Stimulated activated CD4-positive, alpha-beta T cell treated with anti-CD3 and anti-CD28 coated beads, Interleukin-2, amount 100 ng/mL, for 48 hours (primary cell): Measurements from ENCODE around the gene TRNP1.
A peak's percentile ranks its signal among the peaks of the same experiment; 100 is the strongest.

ENCODE experiments used
- DNase-seq, 2 donors: peaks; one replicate each; pipeline ENCODE4 v3.0.0-alpha.2; 2020

Gene TRNP1

GRCh38 chr1:27029517-27029916 lies 36.0 kb downstream of the TRNP1 start:
- DNase-seq = no peak

DNA sequence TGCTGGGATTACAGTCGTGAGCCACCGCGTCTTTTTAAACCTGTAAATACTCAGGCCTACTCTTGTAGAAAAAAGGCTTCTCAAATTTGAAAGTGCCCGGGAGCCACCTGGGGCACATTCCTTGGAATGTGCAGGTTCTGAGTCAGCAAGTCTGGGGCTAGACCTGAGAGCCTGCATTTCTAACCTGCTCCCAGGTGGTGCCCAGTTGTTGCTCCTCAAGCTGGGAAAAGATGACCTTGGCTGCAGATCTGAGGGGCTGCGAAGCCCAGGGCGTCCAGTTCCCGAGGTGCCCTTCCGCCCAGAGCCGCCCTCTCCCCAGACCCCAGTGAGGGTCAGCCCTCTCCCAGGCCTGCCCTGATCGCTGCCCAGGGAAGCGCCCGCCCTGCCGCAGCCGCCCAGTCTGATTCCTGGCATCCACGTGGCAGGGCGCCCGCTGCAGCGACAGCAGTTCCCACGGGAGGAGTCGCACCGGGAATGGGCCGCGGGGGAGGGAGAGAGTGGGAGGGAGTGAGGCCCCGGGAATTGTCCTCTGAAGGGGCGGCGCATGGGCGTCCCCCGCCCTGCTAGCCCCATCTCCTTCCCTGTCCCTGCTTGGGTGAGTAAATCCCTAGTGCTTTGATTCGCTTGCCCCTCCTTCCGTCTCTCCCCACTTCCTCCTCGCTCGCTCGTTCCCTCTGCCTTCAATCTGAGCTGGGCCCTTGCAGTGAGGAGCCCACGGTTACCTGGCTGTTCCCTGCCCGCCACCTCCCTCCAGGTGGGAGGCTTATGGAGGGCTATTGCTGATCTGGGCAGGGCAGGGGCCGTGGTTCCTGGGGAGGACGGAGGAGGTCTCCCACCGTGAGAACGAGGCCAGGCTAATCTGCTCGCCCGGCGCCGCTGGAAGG lies 38.0 kb downstream of the TRNP1 start:
- DNase-seq = no peak

GRCh38 chr1:27032119-27032461 lies 38.6 kb downstream of the TRNP1 start:
- no peak for DNase-seq

DNA sequence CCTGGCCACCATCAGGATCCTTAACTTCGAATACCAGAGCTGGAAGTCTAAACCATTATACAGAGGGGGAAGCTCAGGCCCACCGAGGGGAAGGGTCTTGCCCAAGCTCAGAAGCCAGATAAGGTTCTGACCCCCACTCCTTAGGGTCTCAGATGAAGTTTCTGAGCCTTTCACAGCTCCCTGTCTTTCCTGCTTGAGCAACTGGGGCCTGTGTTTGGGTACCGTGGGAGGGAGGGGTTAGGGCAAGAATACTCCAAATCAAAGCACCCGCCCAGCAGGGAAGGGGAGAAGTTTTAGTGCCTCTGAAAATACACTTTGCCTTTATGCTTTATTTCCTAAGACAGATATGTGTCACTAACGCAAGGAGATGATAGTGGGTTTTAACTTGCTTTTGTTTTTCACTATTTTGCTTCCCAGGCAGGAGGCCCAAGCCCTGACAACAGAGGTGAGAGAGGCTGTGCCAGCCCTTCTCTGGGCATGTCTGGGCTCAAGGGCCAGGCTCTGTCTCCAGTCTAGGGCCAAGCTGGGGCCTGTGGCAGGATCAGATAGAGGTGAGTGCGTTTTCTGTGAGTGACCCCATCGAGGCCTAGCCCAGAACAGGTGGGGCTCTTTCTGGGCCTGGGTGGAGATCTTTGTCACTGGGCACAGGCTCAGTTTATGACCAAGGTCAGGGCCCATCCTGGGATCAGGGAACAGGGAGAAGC lies 39.7 kb downstream of the TRNP1 start:
- DNase-seq = no peak

- no peak for DNase-seq
These were observed 41.9 kb downstream of the TRNP1 start for GRCh38 chr1:27035344-27035743.

- no peak for DNase-seq
These were observed 43.2 kb downstream of the TRNP1 start for GRCh38 chr1:27036718-27037117.

- no peak for DNase-seq
These were observed 44.0 kb downstream of the TRNP1 start for GRCh38 chr1:27037518-27037917.

GRCh38 chr1:27038020-27038419 lies 44.5 kb downstream of the TRNP1 start:
- DNase-seq = no peak

DNA sequence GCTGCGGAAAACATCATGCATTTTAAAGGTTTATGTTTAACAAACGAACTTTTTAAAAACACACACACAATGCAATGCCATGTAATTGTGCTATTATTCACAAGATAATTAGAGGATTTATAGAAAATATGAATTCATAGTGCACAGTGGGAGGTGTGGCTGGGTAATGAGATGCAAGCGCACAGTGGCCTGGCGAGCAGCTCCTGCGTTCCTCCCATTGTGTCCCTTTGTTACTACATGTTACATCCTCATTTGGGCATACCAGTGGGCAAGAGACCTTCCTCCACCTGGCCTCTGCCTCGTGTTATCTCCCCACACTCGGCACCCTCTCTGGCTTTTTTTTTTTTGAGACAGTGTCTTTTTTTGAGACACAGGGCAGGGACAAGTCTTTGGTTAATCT lies 49.2 kb downstream of the TRNP1 start:
- DNase-seq = no peak

- peak; percentile 97 for DNase-seq
These were observed 51.2 kb downstream of the TRNP1 start for GRCh38 chr1:27044613-27045151.

GRCh38 chr1:27045973-27046558 lies 52.6 kb downstream of the TRNP1 start:
- peak; percentile 66 to 68 for DNase-seq

DNA sequence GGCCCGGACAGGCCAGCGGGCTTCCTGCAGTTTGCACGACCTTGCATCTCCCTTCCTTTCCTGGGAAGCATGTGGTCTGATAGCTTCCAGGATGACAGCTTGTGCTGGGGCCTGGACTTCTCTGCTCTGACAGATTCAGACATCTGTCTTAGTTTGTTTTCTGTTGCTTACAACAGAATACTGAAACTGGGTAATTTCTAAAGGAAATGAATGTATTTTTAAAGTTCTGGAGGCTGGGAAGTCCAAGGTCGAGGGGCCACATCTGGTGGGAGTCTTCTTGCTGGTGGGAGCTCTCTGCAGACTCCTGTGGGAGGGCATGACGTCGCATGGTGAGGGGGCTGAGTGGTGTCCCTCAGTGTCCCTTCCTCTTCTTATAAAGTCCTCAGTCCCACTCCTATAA lies 54.4 kb downstream of the TRNP1 start:
- DNase-seq = no peak

- DNase-seq = no peak
These were observed 55.6 kb downstream of the TRNP1 start for GRCh38 chr1:27049100-27049499.

DNA sequence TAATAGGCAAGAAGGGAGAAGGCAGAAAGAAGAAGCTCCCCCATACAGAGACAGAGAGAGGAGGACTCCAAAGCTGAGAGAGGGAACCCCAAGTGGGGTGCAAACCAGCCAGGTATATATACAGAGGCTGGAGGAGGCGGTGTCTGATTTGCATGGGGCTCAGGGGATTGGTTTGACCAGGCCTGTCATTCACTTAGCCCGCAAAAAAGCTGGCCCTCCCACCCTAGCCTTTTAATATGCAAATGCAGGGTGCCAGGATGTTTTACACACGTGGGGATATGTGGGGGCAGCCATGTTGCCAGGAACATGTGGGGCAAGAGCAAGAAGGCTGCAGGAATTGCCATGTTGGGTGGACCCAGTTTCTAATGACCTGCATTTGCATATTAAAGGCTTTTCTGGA lies 56.1 kb downstream of the TRNP1 start:
- no peak for DNase-seq
